ENCODE measurements around the gene PUSL1. TPM values are rescaled to one million over a fixed set of nuclear protein-coding genes. Genes with fewer than 3 reads are reported as not detected.

The PUSL1 gene
- total RNA-seq, 1 experiment from 2014 or later = 15.5 TPM

GRCh38 chr1:1291023-1291528 lies 17.3 kb upstream of the PUSL1 start:
- DNase-seq (ENCODE audit: low read depth, low spot score) = no peak
- in situ Hi-C loops (cut with HindIII; ENCODE audit: low pct_unique_long_range_greater_than_20kb, low sequenced_read_pairs) = no loop called here

GRCh38 chr1:1291548-1292441 lies 16.6 kb upstream of the PUSL1 start:
- in situ Hi-C loops (cut with HindIII; ENCODE audit: low pct_unique_long_range_greater_than_20kb, low sequenced_read_pairs) = no loop called here
- DNase-seq (ENCODE audit: low read depth, low spot score) = peak; percentile 59

GRCh38 chr1:1292442-1292779 lies 16.0 kb upstream of the PUSL1 start:
- no peak for DNase-seq (ENCODE audit: low read depth, low spot score)
- in situ Hi-C loops (cut with HindIII; ENCODE audit: low pct_unique_long_range_greater_than_20kb, low sequenced_read_pairs) = no loop called here

GRCh38 chr1:1292851-1293250 lies 15.5 kb upstream of the PUSL1 start:
- DNase-seq (ENCODE audit: low read depth, low spot score) = no peak
- in situ Hi-C loops (cut with HindIII; ENCODE audit: low pct_unique_long_range_greater_than_20kb, low sequenced_read_pairs) = no loop called here

- in situ Hi-C loops (cut with HindIII; ENCODE audit: low pct_unique_long_range_greater_than_20kb, low sequenced_read_pairs) = no loop called here
- DNase-seq (ENCODE audit: low read depth, low spot score) = no peak
Observed at GRCh38 chr1:1293263-1294249, 14.8 kb upstream of the PUSL1 start.

GRCh38 chr1:1294250-1294890 lies 14.0 kb upstream of the PUSL1 start:
- in situ Hi-C loops (cut with HindIII; ENCODE audit: low pct_unique_long_range_greater_than_20kb, low sequenced_read_pairs) = no loop called here
- no peak for DNase-seq (ENCODE audit: low read depth, low spot score)

GRCh38 chr1:1295154-1295923 lies 13.1 kb upstream of the PUSL1 start:
- DNase-seq (ENCODE audit: low read depth, low spot score) = no peak
- in situ Hi-C loops (cut with HindIII; ENCODE audit: low pct_unique_long_range_greater_than_20kb, low sequenced_read_pairs) = no loop called here

- in situ Hi-C loops (cut with HindIII; ENCODE audit: low pct_unique_long_range_greater_than_20kb, low sequenced_read_pairs) = no loop called here
- DNase-seq (ENCODE audit: low read depth, low spot score) = no peak
Observed at GRCh38 chr1:1296070-1297061, 12.0 kb upstream of the PUSL1 start.

GRCh38 chr1:1297802-1298424 lies 10.5 kb upstream of the PUSL1 start:
- in situ Hi-C loops (cut with HindIII; ENCODE audit: low pct_unique_long_range_greater_than_20kb, low sequenced_read_pairs) = no loop called here
- DNase-seq (ENCODE audit: low read depth, low spot score) = no peak

GRCh38 chr1:1298861-1299685 lies 9.3 kb upstream of the PUSL1 start:
- peak; percentile 46 for DNase-seq (ENCODE audit: low read depth, low spot score)
- in situ Hi-C loops (cut with HindIII; ENCODE audit: low pct_unique_long_range_greater_than_20kb, low sequenced_read_pairs) = no loop called here

GRCh38 chr1:1299686-1300351 lies 8.6 kb upstream of the PUSL1 start:
- DNase-seq (ENCODE audit: low read depth, low spot score) = no peak
- in situ Hi-C loops (cut with HindIII; ENCODE audit: low pct_unique_long_range_greater_than_20kb, low sequenced_read_pairs) = no loop called here

GRCh38 chr1:1300352-1300739 lies 8.1 kb upstream of the PUSL1 start:
- in situ Hi-C loops (cut with HindIII; ENCODE audit: low pct_unique_long_range_greater_than_20kb, low sequenced_read_pairs) = no loop called here
- DNase-seq (ENCODE audit: low read depth, low spot score) = no peak

GRCh38 chr1:1302006-1302430 lies 6.4 kb upstream of the PUSL1 start:
- DNase-seq (ENCODE audit: low read depth, low spot score) = no peak
- in situ Hi-C loops (cut with HindIII; ENCODE audit: low pct_unique_long_range_greater_than_20kb, low sequenced_read_pairs) = no loop called here

GRCh38 chr1:1302951-1303509 lies 5.4 kb upstream of the PUSL1 start:
- no peak for DNase-seq (ENCODE audit: low read depth, low spot score)
- in situ Hi-C loops (cut with HindIII; ENCODE audit: low pct_unique_long_range_greater_than_20kb, low sequenced_read_pairs) = no loop called here
